Activated T-cell treated with anti-CD3 and anti-CD28 coated beads, Interleukin-2, amount 50 U/mL, for 4 hours (primary cell): Measurements from ENCODE around the gene SSBP1. TPM values are rescaled to one million over a fixed set of nuclear protein-coding genes. Genes with fewer than 3 reads are reported as not detected.
"Not testable (repeated sequence)": the region's sequence is repeated elsewhere in the genome, so short reads cannot be mapped to it uniquely, and the experiment has no call there.

Experiments used
- ATAC-seq, 2 donors: fragments of 200-7000 bp; cut with Tn5 transposase; one replicate each; pipeline ENCODE4 v1.10.0; 2021
- DNase-seq: peaks from one replicate; pipeline ENCODE4 v3.0.0-alpha.2; 2020
- H3K27me3 Mint-ChIP-seq: one replicate; pipeline ENCODE4 v1.8.0; 2021; ENCODE audit warnings: low read depth, mixed read lengths
- H3K36me3 Mint-ChIP-seq: one replicate; pipeline ENCODE4 v1.8.0; 2022; ENCODE audit warnings: mixed read lengths; ENCODE audit not compliant: insufficient read depth
- H3K4me1 Mint-ChIP-seq: one replicate; pipeline ENCODE4 v1.8.0; 2021; ENCODE audit warnings: low read depth, mixed read lengths
- H3K4me3 Mint-ChIP-seq: one replicate; pipeline ENCODE4 v1.8.0; 2021; ENCODE audit warnings: mild to moderate bottlenecking, moderate library complexity, mixed read lengths
- H3K9me3 Mint-ChIP-seq: one replicate; pipeline ENCODE4 v1.8.0; 2021; ENCODE audit warnings: mixed read lengths
- total RNA-seq, 3 donors: library from RNA; stranded (reverse); gene quantifications; one replicate each; pipeline ENCODE4 v1.2.1, GENCODE V29; 2021

Gene SSBP1, protein sequence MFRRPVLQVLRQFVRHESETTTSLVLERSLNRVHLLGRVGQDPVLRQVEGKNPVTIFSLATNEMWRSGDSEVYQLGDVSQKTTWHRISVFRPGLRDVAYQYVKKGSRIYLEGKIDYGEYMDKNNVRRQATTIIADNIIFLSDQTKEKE
- 100 to 1,000 TPM; 326 to 387 (median 369) TPM for total RNA-seq

DNA sequence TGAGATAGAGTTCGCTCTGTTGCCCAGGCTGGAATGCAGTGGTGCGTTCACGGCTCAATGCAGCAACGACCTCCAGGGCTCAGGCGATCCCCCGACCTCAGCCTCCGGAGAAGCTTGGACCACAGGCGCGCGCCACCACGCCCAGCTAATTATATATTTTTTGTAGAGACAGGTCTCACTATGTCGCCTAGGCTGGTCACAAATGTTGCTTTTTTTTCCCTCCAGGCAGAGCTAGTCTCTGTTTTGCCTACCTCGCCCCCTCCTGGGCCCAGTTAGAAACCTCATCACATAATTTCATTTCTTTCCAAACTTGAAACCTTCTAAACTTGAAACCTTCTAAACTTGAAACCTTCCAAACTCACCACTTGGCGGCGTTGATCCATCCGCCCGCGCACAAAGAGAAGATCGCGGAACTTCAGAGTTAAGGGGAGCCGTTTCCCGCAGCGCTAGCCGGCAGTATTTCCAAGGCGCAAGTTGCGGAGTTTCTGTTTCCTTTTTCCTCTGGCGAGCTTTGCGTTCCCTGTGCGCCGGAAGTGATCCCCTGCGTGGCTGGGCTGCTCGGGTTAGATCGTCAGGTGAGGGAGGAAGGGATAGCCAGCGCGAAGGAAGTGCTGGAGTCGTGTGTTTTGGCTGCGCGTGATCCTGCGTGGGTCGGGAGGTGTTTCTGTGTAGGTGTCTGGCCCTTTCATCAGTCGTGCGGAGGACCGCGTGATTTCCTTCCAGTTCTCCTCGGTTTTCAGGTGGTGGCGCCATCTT lies at the start of gene SSBP1:
SSBP1 (plus strand) TSS at position 523 of the 756 bp plus-strand sequence. CDS start 809 bp downstream, outside the sequence.
- peak within 1 kb of the TSS; percentile 98 for H3K4me3 Mint-ChIP-seq
- peak; percentile 86 for DNase-seq
- peaks cover 27% of the 10 kb centered on the region for H3K36me3 Mint-ChIP-seq
- ATAC-seq = peak; percentile 91
- no peaks in the 10 kb centered on the region for H3K27me3 Mint-ChIP-seq
- no peaks in the 10 kb centered on the region for H3K9me3 Mint-ChIP-seq
- H3K4me1 Mint-ChIP-seq = peaks cover 40% of the 10 kb centered on the region

DNA sequence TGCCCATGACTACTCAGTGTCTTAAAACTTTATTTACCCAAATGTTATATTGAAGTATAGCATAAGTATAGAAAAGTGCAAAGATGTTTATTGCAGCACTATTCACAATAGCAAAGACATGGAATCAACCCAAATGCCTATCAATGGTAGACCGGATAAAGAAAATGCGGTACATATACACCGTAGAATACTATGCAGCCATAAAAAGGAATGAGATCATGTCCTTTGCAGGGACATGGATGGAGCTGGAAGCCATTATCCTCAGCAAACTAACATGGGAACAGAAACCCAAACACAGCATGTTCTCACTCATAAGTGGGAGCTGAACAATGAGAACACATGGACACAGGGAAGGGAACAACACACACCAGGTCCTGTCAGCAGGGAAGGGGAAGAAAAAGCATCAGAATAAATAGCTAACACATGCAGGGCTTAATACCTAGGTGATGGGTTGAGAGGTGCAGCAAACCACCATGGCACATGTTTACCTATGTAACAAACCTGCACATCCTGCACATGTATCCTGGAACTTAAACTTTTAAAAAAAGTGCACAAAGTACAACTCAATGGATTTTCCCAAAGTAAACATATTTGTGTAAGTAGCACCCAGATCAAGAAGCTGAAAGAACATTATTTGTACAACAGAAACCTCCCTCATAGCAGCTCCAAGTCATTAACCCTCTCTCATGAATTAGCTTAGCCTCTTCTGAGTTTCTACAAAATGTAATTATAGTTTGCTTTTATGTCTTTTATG lies 48.9 kb upstream of the SSBP1 start:
- ATAC-seq, DNase-seq, H3K9me3 Mint-ChIP-seq, H3K4me3 Mint-ChIP-seq, H3K27me3 Mint-ChIP-seq: not testable (repeated sequence)
- H3K36me3 Mint-ChIP-seq = peaks cover 17% of the 10 kb centered on the region
- peaks cover 16% of the 10 kb centered on the region for H3K4me1 Mint-ChIP-seq

DNA sequence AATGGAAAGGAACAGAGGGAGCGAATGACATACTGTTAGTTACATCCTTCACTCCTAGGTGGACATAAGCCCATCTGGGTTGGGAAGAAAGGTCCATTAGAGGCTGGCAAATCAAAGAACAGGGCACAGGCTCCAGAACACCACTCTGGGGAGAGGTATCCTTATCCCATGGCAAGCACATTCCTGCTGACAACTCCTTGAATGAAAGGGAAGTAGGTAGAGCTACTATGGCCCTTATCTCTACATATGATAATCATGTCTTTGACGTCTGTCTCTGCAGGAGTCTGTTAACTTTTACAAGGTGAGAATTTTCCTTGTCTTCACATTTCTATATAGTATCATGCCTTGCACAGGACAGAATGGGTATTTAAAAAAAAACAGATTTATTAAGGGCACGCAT lies 46.6 kb upstream of the SSBP1 start:
- H3K4me1 Mint-ChIP-seq = peaks cover 33% of the 10 kb centered on the region

DNA sequence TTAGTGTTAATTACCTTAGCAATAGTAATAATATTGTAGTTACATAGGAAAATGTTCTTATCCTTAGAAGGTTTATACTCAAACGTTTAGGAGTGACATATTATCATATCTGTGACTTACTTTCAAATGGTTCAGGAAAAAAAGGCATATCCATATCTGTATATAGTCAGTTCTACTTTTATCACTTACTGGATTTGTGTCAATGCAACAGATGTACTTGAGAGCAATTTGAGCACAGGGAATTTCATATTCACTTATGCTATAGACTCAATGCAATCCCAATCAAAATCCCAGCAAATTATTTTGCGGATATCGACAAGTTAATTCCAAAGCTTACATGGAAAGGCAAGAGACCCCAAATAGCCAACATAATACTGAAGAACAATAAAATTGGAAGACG lies 46.2 kb upstream of the SSBP1 start:
- Mint-ChIP-seq H3K36me3 (peaks cover 11% of the 10 kb centered on the region), H3K4me1 (peaks cover 37% of the 10 kb centered on the region), H3K4me3 (no peak overlapping the region), H3K9me3 (no peaks in the 10 kb centered on the region), H3K27me3 (no peaks in the 10 kb centered on the region)
- ATAC-seq = no peak
- no peak for DNase-seq

More for the DNA sequence above, 46.6 kb upstream of the SSBP1 start:
- no peak for ATAC-seq
- DNase-seq = no peak
- Mint-ChIP-seq H3K36me3 (peaks cover 10% of the 10 kb centered on the region), H3K9me3 (no peaks in the 10 kb centered on the region), H3K4me3 (no peak overlapping the region), H3K27me3 (no peaks in the 10 kb centered on the region)

DNA sequence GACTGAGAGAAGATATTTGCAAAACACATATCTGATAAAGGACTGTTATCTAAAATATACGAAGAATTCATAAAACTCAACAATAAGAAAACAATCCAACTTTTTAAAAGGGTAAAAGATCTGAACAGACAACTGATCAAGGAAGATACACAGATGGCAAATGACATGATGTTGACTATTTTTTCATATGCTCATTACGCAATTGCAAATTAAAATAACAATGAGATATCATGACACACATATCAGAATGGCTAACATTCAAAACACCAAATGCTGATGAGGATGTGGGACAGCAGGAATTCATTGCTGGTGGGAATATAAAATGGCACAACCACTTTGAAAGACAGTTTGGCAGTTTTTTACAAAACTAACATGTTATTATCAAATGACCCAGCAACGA lies 45.1 kb upstream of the SSBP1 start:
- Mint-ChIP-seq H3K9me3 (no peaks in the 10 kb centered on the region), H3K4me3 (no peak overlapping the region), H3K27me3 (no peaks in the 10 kb centered on the region), H3K4me1 (peaks cover 46% of the 10 kb centered on the region), H3K36me3 (peaks cover 11% of the 10 kb centered on the region)
- DNase-seq = no peak
- no peak for ATAC-seq

DNA sequence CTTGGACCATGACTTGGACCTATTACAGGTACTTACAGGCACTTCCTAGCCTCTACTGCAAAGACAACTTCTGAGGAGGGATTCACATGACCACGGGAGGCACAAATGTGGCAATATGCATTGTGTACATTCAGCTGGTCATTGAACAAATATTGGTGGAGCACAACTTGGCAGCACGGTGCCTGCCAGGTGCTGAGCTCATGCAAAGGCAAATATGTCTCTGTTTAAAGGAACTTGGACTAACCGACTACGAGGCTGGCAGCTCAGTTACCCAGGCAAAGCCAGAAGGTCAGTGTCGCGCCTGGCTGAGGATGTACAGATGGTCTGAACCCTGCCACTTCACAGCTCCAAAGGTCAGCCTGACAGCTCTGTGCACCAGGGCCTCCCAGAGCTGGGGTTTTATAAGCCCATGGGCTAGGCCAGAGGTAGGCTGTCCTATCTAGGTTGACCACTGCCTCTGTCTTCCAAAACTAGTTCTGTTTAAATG lies 42.3 kb upstream of the SSBP1 start:
- Mint-ChIP-seq H3K27me3 (no peaks in the 10 kb centered on the region), H3K4me3 (no peak overlapping the region), H3K9me3 (no peaks in the 10 kb centered on the region), H3K4me1 (peaks cover 64% of the 10 kb centered on the region), H3K36me3 (peaks cover 6% of the 10 kb centered on the region)
- no peak for DNase-seq
- ATAC-seq = no peak

DNA sequence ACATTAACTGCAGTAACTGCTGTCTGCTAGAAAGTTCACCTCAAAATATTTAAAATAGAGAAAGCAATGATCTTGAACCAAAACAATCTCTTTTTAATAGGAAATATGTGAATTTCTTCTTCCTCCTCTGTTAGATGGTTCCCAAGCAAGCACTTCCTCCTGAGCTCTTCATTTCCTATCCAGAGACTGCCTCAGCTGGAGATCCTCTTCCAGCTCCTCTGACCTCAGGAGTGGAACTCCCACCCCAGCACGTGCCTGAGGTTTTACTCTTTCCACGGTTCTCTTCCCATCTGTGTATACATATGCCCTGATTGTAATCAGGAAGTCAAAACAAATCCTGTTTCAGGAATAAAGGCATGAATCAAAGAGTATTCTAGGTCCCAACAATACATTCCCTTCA lies 41.8 kb upstream of the SSBP1 start:
- H3K4me1 Mint-ChIP-seq = peaks cover 67% of the 10 kb centered on the region
- DNase-seq (no peak), ATAC-seq (no peak)
- no peaks in the 10 kb centered on the region for H3K27me3 Mint-ChIP-seq
- H3K4me3 Mint-ChIP-seq = no peak overlapping the region
- H3K9me3 Mint-ChIP-seq = no peaks in the 10 kb centered on the region
- peaks cover 6% of the 10 kb centered on the region for H3K36me3 Mint-ChIP-seq

DNA sequence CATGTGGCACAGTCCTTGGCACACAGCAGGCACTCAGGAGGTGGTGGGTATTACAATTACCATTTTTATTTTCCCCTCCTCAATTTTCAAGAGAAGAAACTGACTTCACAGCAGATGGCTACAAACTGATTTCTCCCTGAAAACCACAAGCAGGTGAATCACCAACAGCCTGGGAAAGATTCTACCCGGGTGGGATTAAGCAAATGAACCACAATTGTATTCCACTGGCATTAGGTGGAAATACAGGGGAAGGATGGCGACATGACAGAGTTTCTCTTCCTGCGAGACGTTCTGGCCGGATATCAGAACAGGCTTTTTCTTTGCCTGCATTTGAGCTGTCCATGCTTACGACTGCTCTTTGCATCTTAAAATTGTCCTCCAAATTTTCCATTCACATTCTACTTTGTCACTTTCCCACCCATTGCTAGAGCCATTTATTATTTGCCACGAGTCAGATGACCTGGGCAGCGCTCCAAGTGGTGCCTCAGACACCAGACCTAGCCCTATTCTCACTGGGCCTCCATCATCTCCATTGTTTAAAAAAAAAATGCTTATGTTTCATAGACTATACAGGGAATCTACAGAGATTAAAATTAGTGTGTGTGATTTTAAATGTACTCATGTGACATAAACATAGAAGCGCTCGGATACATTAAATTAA lies 40.8 kb upstream of the SSBP1 start:
- DNase-seq = no peak
- no peaks in the 10 kb centered on the region for H3K9me3 Mint-ChIP-seq
- H3K27me3 Mint-ChIP-seq = no peaks in the 10 kb centered on the region
- ATAC-seq = no peak
- H3K4me3 Mint-ChIP-seq = no peak overlapping the region
- peaks cover 6% of the 10 kb centered on the region for H3K36me3 Mint-ChIP-seq
- H3K4me1 Mint-ChIP-seq = peaks cover 69% of the 10 kb centered on the region

DNA sequence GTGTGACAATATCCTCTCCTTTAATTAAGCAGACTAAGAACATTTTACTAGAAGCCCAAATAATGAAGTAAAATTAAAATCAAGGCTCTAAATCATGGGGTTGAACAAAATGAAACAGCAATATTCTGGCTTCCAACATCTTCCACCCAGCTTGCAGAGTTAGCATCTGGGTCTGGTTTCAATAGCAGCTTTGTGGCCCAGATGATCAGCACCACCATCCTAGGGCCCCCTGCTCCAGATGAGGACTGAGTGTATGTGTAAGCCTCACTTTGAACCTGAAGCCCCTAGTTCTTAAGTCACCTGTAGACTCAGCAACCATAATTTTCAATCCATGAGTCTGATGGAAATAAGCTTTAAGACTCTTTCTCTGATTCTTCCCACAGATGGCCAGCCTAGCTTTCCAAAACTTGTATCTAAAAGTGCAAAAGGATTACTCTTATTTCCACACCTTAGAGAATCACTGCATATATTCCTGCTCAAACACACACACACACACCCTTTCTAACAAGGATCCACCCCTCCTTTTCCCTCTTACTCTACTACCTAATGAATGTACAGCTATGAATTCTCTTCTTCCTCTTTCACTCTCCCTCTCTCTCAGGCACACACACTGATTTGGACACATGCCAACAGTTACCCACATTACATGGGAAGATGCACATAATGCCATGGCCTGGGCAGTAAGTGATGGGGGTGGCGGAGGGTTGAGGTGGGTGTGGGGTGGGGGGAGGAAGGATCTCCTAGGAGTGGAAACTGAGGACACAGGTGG lies 39.7 kb upstream of the SSBP1 start:
- no peaks in the 10 kb centered on the region for H3K27me3 Mint-ChIP-seq
- H3K4me3 Mint-ChIP-seq = no peak overlapping the region
- no peak for ATAC-seq
- no peak for DNase-seq
- no peaks in the 10 kb centered on the region for H3K9me3 Mint-ChIP-seq
- H3K36me3 Mint-ChIP-seq = peaks cover 6% of the 10 kb centered on the region
- H3K4me1 Mint-ChIP-seq = peaks cover 65% of the 10 kb centered on the region

DNA sequence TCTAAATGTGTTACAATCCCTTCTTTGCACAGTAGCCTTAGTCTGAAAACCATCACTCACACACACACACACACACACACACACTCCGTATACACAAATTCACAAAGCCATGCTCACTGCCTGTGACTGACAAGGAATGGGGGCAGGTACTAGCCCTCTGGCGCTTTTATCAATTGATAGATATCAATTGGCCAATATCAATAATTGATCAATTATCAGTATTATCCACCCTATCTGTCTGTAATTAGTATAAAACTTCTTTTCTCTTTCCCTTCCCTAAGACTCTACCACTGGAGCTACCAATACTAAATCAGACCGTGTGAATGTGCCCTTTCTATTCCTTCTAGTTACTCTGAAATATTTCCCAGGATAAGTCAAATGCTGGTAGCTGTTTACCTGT lies 38.3 kb upstream of the SSBP1 start:
- Mint-ChIP-seq H3K9me3 (no peaks in the 10 kb centered on the region), H3K27me3 (no peaks in the 10 kb centered on the region), H3K4me3 (peak overlapping the region; percentile 86), H3K36me3 (peaks cover 4% of the 10 kb centered on the region), H3K4me1 (peaks cover 58% of the 10 kb centered on the region)
- DNase-seq (no peak), ATAC-seq (no peak)

DNA sequence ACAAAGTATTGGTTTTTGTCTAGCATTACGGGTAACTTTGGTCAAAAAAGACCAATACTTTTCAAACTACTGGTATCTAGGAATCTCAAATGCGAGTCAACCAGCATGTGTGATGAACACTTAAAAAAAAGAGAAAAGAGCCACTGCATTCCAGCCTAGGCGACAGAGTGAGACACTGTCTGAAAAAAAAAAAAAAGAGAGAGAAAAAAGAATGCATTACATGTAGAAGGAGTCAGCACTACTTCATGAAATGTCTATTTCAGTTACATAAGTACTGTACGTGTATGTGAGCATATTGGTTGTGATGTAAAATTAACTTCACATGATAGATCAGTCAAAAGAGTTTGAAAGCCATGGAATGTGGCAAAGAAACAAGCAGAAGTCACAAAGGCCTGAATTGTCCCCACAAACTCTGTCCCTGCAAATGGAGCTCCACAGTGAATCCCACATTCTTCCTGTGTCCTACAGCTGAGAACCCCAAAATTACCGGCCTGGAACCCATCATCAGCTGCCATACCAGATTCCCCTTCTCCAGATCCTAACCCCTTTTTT lies 37.8 kb upstream of the SSBP1 start:
- Mint-ChIP-seq H3K9me3 (no peaks in the 10 kb centered on the region), H3K4me1 (peaks cover 55% of the 10 kb centered on the region), H3K27me3 (no peaks in the 10 kb centered on the region), H3K4me3 (peak overlapping the region; percentile 86), H3K36me3 (peaks cover 4% of the 10 kb centered on the region)
- DNase-seq (no peak), ATAC-seq (no peak)

DNA sequence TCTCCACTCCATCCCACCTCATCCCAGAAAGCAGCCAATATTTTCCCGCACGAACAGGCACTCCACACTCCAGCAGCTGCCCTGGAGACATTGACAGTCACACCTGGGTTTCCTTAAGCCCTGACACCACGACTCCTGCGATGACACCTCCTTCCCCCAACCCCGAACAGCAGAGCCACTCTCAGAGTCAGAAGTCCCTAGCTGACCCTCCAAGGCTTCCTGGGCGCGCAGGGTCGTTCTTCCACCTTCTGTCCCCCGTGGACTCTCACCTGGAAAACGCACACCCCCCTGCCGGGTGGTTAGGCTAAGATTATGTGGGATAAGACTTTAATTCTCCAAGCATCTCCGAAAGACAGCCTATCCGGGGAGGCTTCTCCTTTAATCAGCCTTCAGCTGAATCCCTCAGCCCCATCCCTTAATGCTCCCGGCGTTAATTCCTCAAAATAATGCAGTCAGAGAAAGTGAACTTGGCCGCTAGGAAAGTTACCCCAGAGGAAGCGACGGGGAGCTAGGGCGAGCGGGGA lies 37.2 kb upstream of the SSBP1 start:
- Mint-ChIP-seq H3K27me3 (no peaks in the 10 kb centered on the region), H3K36me3 (peaks cover 4% of the 10 kb centered on the region), H3K9me3 (no peaks in the 10 kb centered on the region), H3K4me3 (peak overlapping the region; percentile 86), H3K4me1 (peaks cover 51% of the 10 kb centered on the region)
- ATAC-seq = peak in 1 of 2 donors; percentile 1
- DNase-seq = no peak

DNA sequence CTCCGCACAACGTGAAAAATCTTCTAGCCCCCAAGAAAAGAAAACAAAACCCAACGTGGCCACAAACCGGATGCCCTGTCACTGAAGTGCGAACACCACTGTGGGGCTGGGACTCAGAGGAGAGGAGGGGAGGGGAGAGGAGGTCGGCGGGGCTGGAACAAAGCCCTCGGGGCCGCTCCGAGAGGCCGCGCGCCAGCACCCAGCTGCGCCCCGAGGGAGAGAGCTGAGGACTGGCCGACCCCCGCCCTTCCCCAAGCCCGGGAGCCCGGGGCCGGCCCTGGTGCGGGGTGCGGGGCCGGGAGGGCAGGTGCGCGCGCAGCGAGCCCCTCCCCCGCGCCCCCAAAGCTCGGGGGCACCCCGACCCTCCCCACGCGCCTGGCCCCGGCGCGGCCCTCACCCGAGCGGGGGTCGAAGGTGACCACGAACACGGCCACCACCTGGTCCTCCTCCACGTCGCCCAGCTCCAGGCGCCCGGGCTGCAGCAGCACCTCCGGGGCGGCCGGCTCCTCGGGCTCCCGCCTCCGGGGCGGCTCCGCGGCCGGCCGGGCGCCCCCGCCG lies 36.6 kb upstream of the SSBP1 start:
- Mint-ChIP-seq H3K4me3 (peak overlapping the region; percentile 86), H3K9me3 (no peaks in the 10 kb centered on the region), H3K36me3 (peaks cover 1% of the 10 kb centered on the region), H3K4me1 (peaks cover 46% of the 10 kb centered on the region), H3K27me3 (no peaks in the 10 kb centered on the region)
- DNase-seq = peak; percentile 44
- ATAC-seq = peak; percentile 92 to 94
